Esophagus mucosa (tissue), 1 donor: ENCODE data around the gene VTN. TPM values are rescaled to one million over a fixed set of nuclear protein-coding genes. Genes with fewer than 3 reads are reported as not detected.

ENCODE experiments used
- ATAC-seq: fragments of 200-7000 bp; cut with Tn5 transposase; one replicate; pipeline ENCODE4 v1.9.1; 2020
- total RNA-seq: library from RNA; stranded (reverse); gene quantifications from one replicate; pipeline ENCODE4 v1.2.4, GENCODE V29; 2023
- donor health status: DM: yes; HTN: yes; CAD: no.

The VTN gene
- total RNA-seq, 1 donor from 2014 or later = 0.60 TPM

- peak; percentile 100 for ATAC-seq
Measured at GRCh38 chr17:28318759-28319597, 51.1 kb downstream of the VTN start, which contains the start of gene TMEM97. TMEM97 (plus strand) TSS chr17:28319200; CDS start chr17:28319240, 40 bp downstream.

- no peak for ATAC-seq
Measured at GRCh38 chr17:28317966-28318758, 51.9 kb downstream of the VTN start.

Other genes starting within 250 kb of the VTN start
- 28.4 TPM for gene TMEM97, start 51.1 kb downstream of the VTN start, total RNA-seq
- 14.0 TPM for gene IFT20, start 34.8 kb downstream of the VTN start, total RNA-seq
- gene TNFAIP1, start 34.5 kb downstream of the VTN start, total RNA-seq = 55.8 TPM
- gene POLDIP2, start 12.8 kb downstream of the VTN start, total RNA-seq = 81.1 TPM
- not detected for gene SEBOX, start 5.1 kb downstream of the VTN start, total RNA-seq
- 1.6 TPM for gene SARM1, start 1.4 kb upstream of the VTN start, total RNA-seq
- 1.7 TPM for gene SLC46A1, start 35.9 kb upstream of the VTN start, total RNA-seq
- not detected for gene SLC13A2, start 103.3 kb upstream of the VTN start, total RNA-seq
- 14.8 TPM for gene FOXN1, start 136.0 kb upstream of the VTN start, total RNA-seq
- 19.2 TPM for gene UNC119, start 182.3 kb upstream of the VTN start, total RNA-seq
- gene PIGS, start 201.2 kb upstream of the VTN start, total RNA-seq = 37.3 TPM
- 24.9 TPM for gene ALDOC, start 206.6 kb upstream of the VTN start, total RNA-seq
- gene SPAG5, start 228.7 kb upstream of the VTN start, total RNA-seq = 24.3 TPM
- gene RSKR, start 243.9 kb upstream of the VTN start, total RNA-seq = 4.2 TPM